GM19023 (cell line): ENCODE data around the gene NKD2.

Experiments
- ATAC-seq: cut with Tn5 transposase; IDR thresholded peaks from one replicate; pipeline ENCODE4 v1.9.1; 2021; ENCODE audit warnings: mild to moderate bottlenecking, moderate library complexity; ENCODE audit not compliant: unreplicated experiment

The NKD2 gene

GRCh38 chr5:978054-978453, 30.5 kb upstream of the NKD2 start:
- no peak for ATAC-seq

DNA sequence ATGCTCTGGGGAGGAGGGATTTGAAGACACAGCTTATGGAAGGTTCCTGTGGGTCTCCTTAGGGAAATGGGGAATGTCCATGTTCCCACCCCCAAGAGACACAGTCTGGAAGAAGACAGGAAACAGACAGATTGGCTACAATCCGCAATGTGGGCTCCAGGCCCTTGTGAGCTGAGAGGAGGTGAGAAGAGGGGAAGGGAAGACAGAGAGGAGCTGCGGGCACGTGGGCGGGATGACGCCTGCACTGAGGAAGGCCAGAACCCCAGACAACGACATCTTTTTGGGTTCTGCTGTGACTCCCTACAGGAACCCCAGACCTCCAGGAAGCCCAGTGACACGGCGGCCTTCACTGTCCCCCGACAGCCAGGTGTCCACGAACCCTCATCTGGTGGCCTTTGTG, 29.9 kb upstream of the NKD2 start:
- ATAC-seq: no peak

DNA sequence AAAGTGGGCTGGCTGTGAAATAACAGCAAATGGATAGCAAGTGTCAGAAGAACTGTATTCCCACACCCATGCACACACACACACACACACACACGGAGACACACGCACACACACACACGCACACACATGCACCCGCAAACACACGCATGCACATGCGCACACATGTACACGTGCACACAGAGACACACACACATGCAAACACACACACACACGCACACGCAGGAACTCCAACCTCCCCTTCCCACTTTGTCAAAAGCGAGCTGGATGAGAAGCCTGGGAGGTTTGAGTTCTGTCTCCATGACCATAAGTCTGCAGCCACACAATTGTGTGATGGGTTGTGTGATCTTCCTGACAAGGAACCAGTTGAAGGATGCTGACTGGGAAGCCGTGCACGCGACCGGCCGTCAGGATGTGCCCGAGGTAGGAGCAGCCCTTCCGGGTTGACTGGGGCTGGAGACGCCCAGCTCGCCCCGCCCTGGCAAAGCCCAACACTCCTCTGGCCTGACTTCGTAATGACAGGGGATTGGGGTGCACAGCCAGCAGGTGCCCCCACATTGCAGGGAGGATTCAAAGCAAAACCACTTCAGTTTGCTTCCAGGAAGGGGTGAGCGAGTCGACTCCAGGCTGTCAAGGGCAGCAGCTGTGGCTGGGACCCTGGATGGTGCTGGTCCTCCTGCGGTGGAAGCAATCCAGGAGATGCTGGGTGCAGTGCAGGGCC, 29.3 kb upstream of the NKD2 start:
- no peak for ATAC-seq

- ATAC-seq: no peak
Observed at GRCh38 chr5:980001-980588, 28.5 kb upstream of the NKD2 start.

DNA sequence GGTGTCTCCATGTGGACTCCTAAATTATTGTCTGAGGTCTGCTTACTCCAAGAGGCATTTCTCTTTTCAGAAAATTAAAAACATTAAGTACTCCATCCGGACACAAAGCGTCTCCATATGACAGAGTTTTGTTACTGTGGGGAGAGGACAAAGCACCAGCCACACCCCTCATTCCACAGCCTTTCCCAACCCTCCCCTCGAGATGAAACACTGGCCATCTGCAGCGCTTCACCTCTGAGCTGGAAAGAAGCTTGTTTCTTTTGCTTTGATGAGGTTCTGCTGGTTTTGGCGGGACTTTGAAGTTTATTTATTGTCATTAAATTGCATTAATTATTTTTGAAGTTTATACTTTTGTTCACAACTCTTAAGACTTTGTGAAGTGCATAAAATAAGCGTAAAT, 27.6 kb upstream of the NKD2 start:
- ATAC-seq: no peak

GRCh38 chr5:981456-981855, 27.1 kb upstream of the NKD2 start:
- no peak for ATAC-seq

DNA sequence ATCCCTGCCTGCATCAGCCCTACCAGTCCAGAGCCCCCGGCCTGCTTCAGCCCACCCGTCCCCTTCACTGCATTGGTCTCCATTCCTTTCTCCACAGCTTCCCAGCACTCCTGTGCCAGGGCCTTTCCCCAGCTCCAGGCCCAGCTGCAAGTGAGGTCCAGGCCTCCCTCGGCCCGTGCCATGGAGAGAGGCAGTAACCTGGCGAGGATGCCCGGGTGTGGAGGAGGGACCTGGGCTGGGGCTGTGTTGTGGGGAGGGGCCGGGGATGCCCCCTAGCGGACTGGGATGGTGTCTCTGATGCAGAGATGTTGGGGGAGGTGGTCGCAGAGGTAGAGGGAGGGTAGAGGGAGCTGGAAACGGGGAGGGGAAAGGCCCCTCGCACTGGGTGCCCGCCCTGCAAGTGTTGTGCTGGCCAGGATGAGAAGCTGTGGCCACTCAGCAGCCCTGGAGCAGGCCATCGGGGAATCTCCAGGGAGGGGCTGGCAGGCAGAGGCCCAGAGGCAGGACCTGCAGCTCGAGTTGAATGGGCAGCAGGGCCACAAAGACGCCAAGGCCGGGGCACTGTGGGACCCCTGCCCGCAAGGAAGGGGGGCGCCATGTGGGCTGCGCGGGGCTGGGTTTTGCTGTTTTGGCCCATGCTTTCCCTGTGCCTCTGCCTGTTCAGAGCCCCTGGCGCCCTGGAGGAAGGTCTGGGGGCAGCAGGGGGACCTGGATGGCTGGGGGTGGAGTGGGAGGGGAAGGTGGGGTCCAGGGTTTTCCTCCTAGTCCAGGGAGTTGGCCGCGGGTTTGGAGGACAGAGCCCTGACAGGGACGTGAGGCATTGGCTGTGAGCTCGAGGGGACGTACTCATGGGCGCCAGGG, 26.0 kb upstream of the NKD2 start:
- no peak for ATAC-seq

- no peak for ATAC-seq
Observed at GRCh38 chr5:983238-983524, 25.4 kb upstream of the NKD2 start.

- no peak for ATAC-seq
Observed at GRCh38 chr5:983568-983967, 25.0 kb upstream of the NKD2 start.

- ATAC-seq: no peak
Observed at GRCh38 chr5:984774-985173, 23.8 kb upstream of the NKD2 start.

GRCh38 chr5:987761-988160, 20.8 kb upstream of the NKD2 start:
- ATAC-seq: no peak

- no peak for ATAC-seq
Observed at GRCh38 chr5:988322-988721, 20.3 kb upstream of the NKD2 start.

- ATAC-seq: no peak
Observed at GRCh38 chr5:989961-990530, 18.6 kb upstream of the NKD2 start.

- no peak for ATAC-seq
Observed at GRCh38 chr5:991472-992267, 16.9 kb upstream of the NKD2 start.

GRCh38 chr5:994272-994607, 14.4 kb upstream of the NKD2 start:
- ATAC-seq: no peak

DNA sequence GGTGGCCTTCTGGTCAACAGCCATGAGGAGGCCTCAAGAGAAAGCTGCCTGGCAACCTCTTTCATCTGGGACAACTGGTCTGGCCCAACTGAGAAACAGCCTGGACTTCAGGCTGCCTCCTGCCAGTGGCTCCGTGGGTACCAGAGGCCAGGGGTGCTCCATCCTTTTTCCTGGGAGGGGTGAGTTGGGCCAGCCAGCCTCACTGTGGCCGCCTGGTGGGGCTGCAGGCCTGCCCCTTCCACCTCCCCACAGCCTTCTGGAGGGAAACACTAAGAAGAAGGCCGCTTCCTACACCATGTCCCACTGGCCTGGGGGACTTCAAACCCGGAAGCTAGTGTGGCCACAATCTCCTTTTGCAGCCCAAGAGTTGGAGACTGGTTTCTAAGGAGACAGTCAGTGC, 13.8 kb upstream of the NKD2 start:
- ATAC-seq: no peak

- no peak for ATAC-seq
Observed at GRCh38 chr5:995318-995717, 13.3 kb upstream of the NKD2 start.

DNA sequence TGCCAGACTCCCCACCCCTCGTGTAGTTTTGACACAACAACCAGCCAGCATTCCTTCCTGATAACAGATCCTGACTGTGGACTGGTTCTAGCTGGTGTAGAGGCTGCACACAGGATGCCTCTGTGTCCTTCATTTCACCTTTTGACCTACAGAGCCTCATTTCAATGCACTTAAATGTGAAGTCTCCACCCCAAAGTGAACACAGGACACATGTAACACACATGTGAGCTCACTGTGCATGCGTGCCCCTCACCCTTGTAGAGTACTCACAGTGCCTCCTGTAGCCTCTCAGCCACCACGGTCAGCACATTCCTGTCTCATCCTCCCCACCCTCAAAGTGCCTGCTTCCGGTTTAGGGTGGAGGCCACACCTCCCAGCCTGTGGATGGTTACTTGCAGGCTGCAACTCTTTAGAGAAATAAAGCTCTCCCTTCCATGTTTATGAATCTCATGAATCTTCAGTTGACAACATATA, 11.6 kb upstream of the NKD2 start:
- ATAC-seq: no peak

DNA sequence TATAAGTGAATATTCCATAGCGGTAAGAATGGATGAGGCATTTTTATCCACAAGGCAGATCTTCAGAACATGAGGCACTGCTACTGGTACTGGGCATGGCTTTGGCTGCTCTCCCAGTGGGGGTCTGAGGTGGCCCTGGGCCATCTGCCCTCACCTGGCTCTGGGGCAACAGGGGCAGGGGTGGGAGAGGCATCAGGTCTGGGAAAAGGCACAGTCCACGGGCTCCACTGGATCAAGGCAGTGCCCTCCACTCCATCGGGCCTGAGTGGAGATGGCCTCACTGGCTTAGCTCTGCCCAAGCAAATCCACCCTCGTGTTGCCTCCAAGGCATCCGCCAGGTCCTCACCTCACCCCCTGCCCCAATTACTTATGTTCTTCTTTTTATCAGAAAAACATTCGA, 10.9 kb upstream of the NKD2 start:
- no peak for ATAC-seq

DNA sequence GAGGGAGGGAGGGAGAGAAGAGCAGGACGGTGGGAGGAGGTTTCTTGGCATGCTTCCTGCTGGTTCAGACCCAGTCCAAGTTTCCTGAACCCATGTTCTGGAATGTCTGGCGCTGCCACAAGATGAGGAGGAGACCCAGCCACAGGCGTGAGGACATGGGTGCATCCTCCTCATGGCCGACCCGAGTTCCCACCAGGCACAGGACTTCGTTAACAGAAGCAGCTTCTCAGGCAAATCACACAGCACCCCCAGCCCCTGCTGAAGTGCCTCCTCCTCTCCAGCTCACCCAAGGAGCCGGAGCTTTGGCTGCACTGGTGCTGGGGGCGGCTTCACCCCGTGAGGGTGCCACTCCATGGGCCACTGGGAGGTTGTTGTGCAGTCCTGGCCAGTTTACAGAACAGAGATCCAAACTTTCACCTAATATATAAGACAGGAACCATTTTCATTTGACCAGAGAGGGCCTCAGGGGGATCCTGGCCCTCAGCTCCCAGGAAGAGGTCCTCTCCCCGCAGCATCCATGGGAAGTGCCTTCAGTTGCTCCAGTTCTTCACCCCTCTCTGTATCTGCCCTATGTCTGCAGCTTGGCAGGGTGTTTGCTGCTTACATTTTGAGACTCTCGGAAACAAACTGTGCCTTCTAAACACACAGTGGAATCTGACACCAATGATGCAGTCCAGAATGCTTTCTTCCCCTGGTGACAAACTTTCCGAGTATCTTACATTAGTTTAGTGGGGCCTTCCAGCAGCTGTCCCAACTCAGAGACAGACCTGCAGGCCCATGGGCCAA, 10.2 kb upstream of the NKD2 start:
- no peak for ATAC-seq
